Sciatic nerve (tissue), 2 donors: ENCODE data around the gene VSTM2B. TPM values are rescaled to one million over a fixed set of nuclear protein-coding genes. Genes with fewer than 3 reads are reported as not detected.

Source experiments
- ATAC-seq: fragments of 200-7000 bp; cut with Tn5 transposase; one replicate; pipeline ENCODE4 v1.9.1; 2020; ENCODE audit warnings: mild to moderate bottlenecking, moderate library complexity
- DNase-seq: peaks from one replicate; pipeline ENCODE4 v3.0.0-alpha.2; 2020; ENCODE audit warnings: low spot score
- intact Hi-C: fragments of 100-400 bp; cut with DNase I; formaldehyde crosslinking; loops from one replicate; pipeline ENCODE4 v1.14.2; 2022
- total RNA-seq: library from RNA; stranded (reverse); fragmentation: NEBNext Ultra II Directional; extraction: Animal tissue kit (Norgen Biotek cat#: 25700); gene quantifications from one replicate; pipeline ENCODE4 v1.2.1, GENCODE V29; 2021
- donor health status: DM: no; HTN: no; CAD: no.
- donor health status: DM: no; HTN: no; CAD: no.

The VSTM2B gene
- total RNA-seq, 1 donor from 2014 or later = not detected

DNA sequence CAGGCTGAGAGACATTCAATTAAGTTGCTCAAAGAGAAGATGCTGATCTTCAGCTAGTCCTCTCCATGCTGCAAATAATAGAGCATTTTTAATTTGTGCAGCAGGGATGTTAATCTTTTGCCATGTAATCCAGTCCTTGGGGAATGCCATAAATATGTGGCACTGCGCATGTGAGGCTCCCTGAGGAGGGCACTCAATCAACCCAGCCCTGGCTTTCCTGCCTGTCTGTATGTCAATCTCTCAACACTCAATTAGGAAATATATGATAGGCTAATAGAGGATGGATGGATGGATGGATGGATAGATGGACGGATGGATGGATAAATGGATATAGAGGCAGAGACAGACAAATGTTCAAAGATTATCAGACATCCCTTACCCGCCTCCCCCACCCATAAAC lies 48.7 kb downstream of the VSTM2B start:
- DNase-seq = no peak
- intact Hi-C loops = no loop called here

DNA sequence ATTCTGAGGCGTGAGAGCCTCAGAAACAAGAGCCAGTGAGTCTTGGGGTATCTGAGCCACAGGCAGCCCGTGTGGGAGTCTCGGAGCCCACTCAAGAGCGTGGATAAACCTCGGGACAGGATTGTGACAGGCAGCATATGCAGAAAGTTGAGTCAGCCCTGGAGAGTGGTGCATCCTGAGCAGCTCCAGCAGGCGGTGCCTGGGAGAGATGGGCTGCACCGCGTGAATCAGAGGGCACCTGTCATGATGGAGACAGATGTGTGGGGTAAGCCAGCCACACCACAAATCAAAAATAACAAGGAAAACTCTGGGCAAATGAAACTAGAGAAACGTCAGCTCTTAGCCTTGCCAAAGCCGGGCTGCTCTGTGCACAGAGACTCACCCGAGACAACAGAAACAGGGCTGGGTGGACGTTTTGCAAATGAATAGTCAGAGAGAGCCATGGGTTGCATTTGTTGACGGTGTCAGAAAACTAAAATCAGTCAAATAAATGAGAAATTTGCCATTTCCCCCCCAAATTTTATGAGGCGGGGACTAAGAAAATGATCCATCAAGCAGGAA lies 50.3 kb downstream of the VSTM2B start:
- intact Hi-C loops = no loop called here
- DNase-seq = no peak
- no peak for ATAC-seq

More for the DNA sequence above, 48.7 kb downstream of the VSTM2B start:
- ATAC-seq = no peak

- intact Hi-C loops = no loop called here
- ATAC-seq (no peak), DNase-seq (no peak)
Observed at GRCh38 chr19:29576761-29577648, 51.2 kb downstream of the VSTM2B start.

DNA sequence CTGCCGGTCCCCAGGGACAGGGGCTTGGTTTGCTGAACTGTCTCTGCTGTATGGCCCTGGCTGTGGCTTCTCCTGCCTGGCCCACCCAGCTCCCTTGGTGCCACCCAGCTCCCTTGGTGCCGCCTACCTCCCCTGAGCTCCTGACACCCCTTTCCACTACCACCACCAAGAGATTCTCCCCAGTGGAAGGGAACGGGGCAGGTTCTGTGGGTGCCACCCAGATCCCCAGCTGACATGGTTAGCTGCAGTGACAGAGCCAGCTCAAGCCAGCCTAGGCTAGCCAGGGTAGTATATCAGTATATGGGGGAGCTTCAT lies 51.8 kb downstream of the VSTM2B start:
- DNase-seq (no peak), ATAC-seq (no peak)
- intact Hi-C loops = no loop called here

DNA sequence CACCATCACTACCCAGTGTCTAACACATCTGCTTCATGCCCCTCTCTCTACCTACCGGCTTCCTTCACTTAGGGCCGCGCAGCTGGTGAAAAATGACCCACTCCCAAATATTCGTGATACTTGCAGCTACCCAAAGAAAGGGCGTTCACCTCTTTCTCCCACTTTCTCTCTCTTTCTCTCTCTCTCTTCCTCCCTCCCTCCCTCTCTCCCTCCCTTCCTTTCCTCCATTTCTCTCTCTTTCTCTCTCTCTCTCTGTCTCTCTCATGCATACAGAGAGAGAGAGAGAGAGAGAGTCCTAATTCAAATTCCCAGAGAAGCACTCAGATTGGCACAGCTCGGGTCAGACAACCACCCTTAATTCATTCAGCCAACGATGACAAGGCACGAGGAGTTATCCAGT lies 52.6 kb downstream of the VSTM2B start:
- intact Hi-C loops = no loop called here
- no peak for DNase-seq
- no peak for ATAC-seq

- no peak for DNase-seq
- intact Hi-C loops = no loop called here
- no peak for ATAC-seq
Observed at GRCh38 chr19:29579308-29579910, 53.6 kb downstream of the VSTM2B start.

DNA sequence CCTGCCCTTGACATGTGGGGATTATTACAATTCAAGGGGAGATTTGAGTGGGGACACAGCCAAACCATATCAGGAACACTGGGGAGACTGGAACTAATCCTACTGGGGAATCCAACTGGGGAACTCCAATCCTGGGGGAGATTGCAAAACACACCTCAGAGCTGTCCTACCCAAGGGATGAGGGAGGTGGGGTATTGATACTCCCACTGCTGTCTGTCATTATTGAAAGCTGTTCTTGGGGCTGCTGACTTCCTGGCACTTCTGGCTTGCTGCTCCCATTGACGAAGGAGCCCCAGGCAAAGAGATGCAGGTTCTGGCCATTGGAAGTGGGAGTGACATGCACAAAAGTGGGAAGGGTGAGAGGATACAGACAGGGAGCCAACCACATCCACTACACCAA lies 55.6 kb downstream of the VSTM2B start:
- ATAC-seq = no peak
- intact Hi-C loops = no loop called here
- DNase-seq = no peak

DNA sequence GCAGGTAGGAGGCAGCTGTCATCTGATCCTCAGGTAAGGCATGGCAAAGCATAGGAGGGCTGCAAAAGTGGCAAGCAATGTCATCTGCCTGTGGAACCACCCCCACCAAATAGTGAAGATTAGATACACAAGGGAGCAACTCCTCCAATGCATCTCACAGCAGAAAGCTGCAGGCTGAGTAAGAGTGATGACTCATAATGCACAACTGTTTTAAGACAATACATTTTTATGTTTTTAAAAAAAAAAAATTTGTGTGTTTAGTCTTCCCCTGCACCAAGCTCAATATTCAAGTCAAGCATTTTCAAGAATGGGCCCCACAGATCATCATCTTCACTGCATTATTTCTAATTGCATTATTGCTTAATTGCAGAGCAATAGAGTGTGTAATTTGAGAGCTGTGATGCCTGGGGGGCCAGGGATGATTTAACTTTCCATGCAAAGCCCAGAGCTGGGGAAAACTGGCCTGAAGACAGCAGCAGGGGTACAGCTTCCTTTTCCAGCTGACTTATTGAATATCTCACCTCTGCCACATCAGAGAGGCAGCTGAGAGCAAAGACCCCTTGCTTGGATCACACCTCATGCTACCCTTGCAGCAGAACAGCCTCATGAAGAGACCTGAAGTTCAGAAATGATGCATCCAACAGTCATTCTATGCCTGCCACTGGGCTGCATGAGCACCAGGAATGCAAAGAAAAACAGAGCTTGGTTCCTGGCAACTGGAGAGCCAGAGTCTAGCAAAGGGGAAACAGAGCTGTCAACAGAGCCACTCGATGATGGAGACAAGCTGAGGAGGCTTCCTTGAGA lies 57.6 kb downstream of the VSTM2B start:
- ATAC-seq = no peak
- DNase-seq = no peak
- intact Hi-C loops = no loop called here

- intact Hi-C loops = no loop called here
- DNase-seq (no peak), ATAC-seq (no peak)
Observed at GRCh38 chr19:29586401-29586800, 60.6 kb downstream of the VSTM2B start.

- DNase-seq (no peak), ATAC-seq (no peak)
- intact Hi-C loops = no loop called here
Observed at GRCh38 chr19:29587059-29587458, 61.3 kb downstream of the VSTM2B start.

DNA sequence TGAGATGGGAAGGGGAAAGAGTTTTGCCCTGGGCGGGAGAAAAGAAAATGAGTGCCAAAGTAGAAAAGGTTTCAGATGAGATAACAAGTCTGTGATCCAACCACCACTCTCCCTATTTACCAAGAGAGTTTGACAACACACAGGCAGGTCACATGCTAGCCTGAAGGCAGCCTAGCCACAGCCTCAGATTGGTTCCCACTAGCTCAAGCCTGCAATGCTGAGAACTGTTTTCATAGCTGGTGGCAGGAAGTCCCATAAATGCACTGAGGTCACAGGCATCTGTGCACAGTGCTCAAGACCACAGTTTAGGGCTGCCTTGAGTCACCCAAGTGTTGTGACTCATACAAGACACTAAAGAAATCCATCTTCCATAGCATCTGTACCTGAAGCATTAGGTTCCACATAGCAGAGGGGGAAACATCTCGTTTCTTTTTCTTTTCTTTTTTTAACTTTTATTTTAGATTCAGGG lies 61.8 kb downstream of the VSTM2B start:
- DNase-seq (no peak), ATAC-seq (no peak)
- intact Hi-C loops = no loop called here

GRCh38 chr19:29588095-29588494 lies 62.3 kb downstream of the VSTM2B start:
- DNase-seq (no peak), ATAC-seq (no peak)
- intact Hi-C loops = no loop called here

- ATAC-seq (no peak), DNase-seq (no peak)
- intact Hi-C loops = no loop called here
Observed at GRCh38 chr19:29590278-29590677, 64.5 kb downstream of the VSTM2B start.

DNA sequence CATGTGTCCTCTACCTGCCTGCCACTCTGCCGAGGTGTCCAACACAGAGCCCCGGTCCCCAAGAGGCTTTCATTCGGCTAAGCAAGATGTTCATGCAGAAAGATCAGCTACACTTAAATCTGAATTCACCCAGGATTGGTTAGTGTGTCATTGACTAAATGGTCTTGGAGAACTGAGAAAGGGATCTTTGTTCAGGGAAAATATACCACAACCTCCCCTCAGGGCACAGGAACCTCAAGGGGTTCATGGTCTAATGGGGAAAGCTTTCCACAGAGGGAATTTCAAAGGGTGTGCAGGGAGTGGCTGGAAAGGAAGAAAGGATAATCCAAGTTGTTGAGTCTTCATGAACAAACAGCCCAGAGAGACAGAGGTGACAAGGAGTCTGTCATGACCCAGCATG lies 65.9 kb downstream of the VSTM2B start:
- intact Hi-C loops = no loop called here
- no peak for DNase-seq
- ATAC-seq = no peak

- DNase-seq = no peak
- no peak for ATAC-seq
- intact Hi-C loops = no loop called here
Observed at GRCh38 chr19:29593869-29594268, 68.1 kb downstream of the VSTM2B start.

DNA sequence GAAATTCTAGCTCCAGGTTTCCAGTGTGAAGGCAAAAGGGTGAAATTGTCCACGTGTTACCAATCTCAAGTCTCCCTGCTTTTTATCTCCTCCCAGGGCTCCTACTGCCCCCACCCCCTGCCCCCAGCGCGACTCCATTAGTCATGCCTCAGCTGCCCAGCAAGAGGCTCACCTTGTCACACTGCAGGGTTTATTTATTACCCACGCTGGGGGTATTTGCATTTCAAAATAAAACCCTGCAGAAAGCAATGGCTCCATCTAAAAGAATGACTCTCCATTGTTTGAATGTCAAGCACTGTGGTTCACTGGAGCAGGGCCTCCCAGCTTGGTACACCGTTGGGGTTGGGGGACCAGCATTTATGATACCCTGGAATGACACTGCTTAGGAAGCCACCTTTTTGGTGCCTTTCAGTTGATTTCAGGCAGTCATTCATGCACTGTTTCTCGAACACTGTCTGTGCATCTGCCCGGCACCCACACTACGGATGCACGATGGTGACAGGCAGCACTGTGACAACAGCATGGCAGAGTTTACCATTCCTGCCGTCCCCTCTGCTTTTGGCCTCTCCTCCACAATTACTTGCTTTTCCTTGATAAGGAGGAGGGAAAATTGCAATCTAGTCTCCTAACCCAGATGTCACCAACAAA lies 70.4 kb downstream of the VSTM2B start:
- DNase-seq = no peak
- intact Hi-C loops = no loop called here
- ATAC-seq = no peak

GRCh38 chr19:29596885-29597525 lies 71.2 kb downstream of the VSTM2B start:
- intact Hi-C loops = no loop called here
- ATAC-seq = no peak

DNA sequence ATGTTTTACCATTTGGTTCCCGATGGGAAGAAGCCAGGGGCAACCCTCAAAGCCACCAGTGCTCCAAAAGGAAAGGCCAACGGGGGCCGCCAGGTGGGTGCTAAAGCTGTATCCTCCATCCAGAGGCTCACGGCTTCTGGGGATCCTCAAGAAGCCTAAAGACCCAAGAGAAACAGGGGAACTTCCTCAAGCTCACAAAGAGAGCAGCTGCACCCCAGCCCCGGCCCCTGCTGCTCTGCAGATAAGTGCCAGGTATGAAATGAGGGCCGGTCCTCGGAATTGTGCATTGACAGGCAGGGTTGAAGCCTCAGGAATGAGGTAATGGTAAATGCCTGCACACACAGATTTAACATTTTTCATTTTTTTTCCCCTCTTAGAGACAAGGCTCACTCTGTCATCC lies 72.2 kb downstream of the VSTM2B start:
- no peak for ATAC-seq
- no peak for DNase-seq
- intact Hi-C loops = no loop called here

More at GRCh38 chr19:29596885-29597525, 71.2 kb downstream of the VSTM2B start:
- no peak for DNase-seq

GRCh38 chr19:29598496-29598895 lies 72.7 kb downstream of the VSTM2B start:
- no peak for ATAC-seq
- intact Hi-C loops = no loop called here
- DNase-seq = no peak
